HG02938 (cell line): Measurements from ENCODE around the gene ZBTB20.
"Not testable (repeated sequence)": the region's sequence is repeated elsewhere in the genome, so short reads cannot be mapped to it uniquely, and the experiment has no call there.

Experiments
- ATAC-seq: cut with Tn5 transposase; IDR thresholded peaks from one replicate; pipeline ENCODE4 v1.9.1; 2021; ENCODE audit warnings: mild to moderate bottlenecking, moderate library complexity; ENCODE audit not compliant: unreplicated experiment

Gene ZBTB20

DNA sequence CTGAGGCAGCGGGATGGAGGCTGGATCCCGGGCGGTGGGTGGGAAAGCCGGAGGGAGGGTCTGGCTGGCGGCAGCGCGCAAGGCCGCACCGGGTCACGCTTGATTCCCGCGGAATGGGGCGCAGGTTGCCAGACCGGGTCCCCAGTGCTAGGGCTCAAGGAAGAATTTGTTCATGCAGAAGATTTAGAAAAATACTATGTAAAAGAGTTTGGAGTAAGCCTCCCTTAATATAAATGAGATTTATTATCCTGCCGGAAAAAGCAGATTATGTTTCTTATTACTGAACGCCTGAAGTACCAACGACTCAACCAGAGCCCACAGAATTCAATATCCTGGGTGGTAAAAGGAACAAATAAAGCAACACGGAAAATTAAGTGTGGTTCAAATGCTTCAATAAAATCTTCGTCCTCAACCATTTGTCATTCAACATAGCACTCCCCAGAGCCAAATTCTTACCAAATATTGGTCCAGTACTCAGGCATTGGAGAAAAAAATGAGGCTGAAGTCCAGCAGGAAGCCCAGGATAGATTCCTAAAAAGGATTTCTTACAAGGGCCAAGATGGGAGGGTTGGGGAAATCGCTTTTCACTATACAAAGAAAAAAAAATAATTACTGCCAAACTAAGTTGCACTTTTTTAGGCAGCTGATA lies 1.2 kb upstream of the ZBTB20 start:
- no peak for ATAC-seq

DNA sequence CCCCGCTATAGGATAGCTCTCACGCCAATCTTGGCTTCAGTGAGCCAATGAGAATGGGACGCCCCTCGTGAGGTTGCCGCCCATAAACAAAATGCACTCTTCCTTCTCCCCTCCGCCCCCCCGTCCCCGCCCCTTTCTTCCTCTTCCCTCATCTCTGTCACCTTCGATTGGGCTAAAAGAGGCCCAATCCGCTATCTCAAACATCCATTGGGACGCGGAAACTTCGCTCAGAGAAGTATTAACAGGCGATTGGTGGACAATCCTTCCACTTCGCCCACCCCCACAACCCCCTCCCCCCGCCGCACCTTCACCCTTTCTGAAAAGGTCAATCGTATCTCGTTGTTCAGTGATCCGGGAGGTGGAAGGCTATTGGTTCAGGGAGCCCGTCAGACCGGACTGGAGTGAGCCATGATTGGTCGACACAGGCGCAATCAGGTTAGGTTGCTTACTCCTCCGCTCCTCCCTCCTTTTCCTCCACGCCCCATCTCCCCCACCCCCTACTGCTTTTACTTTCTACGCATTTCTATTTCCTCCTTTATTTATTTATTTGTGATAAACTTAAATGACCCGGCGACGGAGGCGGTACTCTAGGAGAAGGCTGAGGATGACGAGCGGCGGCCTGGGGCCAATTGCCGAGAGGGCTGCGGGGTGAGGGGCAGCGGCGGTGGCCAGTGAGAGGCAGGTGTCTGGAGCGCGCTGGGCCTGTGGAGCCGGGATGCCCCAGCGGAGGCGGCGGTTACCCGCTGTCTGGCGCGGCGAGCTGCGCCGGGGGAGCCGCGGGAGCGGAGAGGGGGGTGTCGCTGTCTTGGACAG lies 447 bp upstream of the ZBTB20 start:
- peak; percentile 82 for ATAC-seq

DNA sequence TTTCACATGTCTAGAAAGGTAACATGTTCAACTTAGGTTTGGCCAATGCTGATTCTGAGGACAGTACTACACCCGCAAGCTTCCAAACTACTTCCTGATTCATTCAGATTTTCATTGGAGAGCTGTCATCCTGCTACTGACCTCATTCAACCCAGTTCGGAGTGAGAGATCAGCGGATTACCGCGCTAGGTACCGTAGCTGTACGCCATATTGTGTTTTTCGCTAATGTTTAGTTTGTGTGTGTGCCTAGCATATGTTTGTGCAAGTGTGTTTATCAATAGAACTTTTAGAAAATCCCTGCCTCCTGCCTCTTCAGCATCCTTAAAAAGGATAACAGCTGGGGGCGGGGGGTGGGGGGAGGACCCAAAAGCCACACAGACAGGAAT lies 1.1 kb downstream of the ZBTB20 start:
- no peak for ATAC-seq

DNA sequence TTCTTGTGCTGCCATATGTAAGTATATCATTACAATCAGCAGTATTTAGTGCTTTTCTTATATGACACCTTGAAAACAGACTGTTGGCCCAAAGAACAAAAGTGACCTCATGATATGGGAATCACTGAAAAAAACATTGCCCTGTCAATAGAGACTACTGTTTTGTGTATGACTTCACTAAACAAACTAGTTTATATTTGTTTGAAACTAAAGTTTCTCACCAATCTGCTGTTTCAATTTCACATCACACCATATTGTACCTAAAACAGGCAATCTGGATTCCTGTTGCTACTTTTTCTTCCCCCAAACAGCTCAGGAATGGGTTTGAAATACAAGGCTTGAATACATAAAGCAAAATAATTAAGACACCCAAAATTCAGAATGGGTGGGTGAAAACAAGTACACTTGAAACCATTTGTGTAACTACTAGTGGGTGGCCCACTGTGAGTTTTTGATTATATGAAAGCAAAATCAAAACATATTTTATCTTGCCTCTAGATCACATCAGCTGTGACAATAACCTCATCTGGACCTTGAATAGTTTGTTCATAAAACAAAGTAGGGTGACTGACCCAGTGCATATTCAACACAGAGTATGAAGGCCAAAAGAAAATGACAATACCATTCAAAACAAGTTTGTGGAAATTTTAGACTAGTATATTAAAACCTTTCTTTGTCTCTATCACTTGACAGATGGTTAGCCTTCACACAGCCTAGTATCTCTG lies 5.9 kb downstream of the ZBTB20 start:
- peak; percentile 46 for ATAC-seq

DNA sequence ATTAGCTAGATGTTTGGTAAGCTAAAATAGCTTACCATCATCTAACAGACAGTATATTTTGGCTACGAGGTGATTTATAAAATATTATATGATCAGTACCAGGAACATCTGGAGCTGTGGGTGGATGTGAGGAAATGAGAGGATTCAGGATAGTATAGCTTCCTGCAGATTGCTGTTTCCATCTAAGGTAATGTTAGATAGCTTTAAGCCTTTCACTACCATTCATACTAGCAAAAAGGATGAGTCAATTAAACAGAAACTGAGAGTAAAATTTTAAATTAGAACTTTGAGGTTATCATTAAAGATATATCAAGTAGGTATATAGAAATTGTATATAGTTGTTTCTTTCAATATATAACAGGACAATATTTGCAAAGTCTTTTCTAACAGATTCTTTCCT lies 8.0 kb downstream of the ZBTB20 start:
- ATAC-seq, result no peak

DNA sequence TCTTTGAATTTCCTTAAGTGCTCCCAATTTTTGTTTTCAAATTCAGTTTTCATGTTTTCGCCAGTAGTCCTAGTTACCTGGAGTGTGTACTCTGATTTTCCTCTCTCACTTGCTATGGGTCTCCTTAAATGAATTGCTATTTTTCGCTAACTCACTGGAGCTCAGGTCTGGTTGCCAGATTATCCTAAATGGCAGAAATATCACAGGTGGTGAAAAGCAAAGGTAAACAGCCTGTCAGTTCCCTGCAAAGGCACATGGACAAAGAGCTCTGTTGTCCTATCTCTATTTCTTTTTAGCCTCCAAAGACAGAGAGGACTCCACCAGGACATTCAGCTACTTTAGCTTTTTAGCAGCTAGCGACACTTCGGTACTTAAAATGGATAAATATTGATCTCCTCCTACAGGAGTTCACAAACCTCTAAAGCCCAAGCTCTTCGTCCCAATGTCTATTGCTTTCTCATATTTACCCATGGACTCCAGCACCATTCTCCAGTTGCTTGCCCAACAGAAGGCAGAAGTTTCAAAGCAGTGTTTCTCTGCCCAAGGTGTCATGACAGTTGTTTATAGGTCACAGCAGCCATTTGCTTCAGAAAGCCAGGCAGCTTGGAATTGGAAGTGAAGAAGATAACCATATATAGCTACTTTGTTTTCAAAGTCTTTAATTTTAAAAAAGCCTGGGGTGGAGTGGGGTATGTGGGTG lies 12.3 kb downstream of the ZBTB20 start:
- ATAC-seq, result no peak

DNA sequence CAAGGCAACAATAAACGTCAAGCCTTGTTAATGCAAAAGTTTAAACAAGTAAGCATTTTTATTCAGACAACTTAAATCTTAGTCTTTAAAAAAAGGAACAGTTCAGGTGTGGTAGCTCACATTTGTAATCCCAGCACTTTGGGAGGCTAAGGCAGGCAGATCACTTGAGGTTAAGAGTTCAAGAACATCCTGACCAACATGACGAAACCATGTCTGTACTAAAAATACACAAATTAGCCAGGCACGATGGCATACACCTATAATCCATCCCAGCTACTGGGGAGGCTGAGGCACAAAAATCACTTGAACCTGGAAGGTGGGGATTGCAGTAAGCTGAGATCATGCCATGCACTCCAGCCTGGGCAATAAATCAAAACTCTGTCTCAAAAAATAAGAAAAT lies 19.9 kb downstream of the ZBTB20 start:
- no peak for ATAC-seq

DNA sequence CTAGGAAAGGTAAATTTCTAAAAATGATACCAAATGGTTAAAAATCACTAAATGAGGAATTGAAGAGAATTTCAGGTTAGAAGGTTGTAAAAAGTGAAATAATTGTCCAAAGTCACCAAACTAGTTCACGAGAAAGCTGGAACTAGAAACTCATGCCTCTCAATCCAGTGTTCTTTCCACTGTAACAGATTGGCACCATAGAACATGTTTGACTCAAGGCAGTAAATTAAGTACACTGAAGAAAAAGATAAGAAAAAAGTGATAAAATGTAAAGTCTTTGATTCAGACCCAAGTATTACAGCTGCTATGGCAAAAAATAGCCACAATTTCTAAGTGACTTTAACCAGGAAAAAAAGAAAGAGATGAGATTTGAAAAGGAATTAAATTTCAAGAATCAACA lies 26.5 kb downstream of the ZBTB20 start:
- ATAC-seq, result no peak

DNA sequence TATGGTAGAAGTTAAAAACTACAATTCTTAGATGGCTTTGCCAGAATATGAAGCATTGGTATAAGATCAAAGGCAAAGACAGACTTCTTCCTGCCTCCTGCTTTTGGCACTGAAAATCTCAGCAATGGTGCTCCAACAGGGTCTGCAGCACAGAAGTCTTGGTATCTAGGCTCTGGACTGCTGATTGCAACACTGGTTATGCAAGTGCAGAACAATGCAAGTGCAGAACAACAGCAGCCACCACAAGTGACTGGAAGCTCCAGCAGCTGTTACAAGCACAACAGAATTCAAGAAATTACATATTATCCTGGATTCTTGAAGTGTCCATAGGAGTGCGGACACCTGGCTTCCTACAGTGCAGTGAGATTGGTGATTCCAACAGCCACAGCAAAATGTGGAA lies 33.7 kb downstream of the ZBTB20 start:
- no peak for ATAC-seq

DNA sequence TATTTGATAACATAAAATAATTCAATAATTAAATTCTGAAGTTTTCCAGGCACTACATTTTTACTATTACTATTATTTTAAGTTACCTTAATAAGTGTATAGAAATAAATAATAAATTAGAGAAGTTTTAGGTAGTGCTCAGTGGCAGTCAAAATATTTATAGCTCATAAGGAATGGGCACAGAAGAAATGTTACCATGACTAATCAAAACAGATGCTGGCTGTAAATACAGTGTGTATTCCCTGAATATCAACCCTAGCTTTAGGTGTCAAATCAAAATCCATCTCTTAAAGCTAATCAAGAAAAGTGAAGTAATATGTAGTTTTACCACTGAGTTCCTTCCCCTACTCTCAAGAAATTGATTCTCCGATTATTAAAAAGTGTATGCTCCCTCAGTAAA lies 35.5 kb downstream of the ZBTB20 start:
- ATAC-seq, result no peak

DNA sequence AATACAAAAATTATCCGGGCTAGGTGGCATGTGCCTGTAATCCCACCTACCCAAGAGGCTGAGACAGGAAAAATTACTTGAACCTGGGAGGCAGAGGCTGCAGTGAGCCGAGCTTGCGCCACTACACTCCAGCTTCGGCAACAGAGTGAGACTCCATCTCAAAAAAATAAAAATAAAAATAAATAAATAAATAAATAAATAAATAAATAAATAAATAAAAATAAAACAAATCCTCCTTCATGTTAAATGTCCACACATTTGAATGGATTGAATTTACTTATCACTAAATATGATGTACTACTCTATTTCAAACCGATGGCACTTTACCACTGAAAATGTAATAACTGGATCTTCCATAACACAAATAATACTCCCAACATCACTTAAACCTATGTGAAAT lies 36.3 kb downstream of the ZBTB20 start:
- no peak for ATAC-seq

DNA sequence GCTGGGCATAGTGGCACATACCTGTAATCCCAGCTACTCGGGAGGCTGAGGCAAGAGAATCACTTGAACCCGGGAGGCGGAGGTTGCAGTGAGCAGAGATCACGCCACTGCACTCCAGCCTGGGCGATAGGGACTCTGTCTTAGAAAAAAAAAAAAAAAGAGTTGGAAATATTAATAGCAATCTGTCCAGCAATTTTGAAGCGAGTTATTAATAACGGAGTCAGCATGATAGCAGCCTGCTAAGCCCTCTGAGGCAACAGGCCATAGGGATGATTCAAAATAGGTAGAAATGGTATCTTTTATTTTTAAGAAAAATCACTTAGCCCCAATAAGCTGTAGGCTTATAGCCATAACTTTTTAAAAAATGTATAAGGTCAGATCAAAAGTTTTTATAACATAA lies 37.0 kb downstream of the ZBTB20 start:
- not testable (repeated sequence) for ATAC-seq

DNA sequence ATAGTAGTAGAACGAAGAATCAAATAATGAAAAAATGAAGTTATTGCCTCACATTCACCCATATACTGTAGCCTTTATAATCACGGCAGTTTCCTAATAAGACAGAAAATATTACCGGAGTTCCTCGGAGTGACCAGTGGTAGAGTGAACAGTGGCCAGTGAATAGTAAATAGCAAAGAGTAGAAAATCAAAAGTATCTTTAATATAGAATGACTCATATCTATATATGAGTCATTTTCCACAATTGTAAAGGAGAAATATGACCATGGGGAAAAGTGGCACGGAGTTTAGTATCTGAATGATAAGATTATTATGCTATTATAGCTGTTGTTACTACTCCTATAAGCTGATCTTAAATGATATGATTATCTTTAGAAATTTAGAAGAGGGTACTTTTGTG lies 38.5 kb downstream of the ZBTB20 start:
- no peak for ATAC-seq

DNA sequence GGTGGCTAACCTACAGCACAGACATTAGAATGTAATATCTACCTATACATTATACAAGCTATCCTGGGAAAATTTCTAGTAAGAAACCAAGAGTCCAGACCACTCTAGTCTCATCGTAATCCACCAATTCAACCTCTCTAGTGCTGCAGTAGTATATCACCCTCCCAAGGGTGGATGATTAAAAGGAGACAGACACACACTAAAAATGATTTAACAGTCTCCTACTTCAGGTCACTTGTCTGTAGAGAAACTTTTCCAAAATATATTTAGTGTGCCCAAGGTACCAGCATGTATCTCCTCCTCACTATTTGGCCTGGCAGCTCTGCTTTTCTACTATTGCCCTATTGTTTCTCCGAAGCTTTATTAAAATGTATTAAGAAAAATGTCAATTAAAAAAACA lies 45.0 kb downstream of the ZBTB20 start:
- no peak for ATAC-seq

DNA sequence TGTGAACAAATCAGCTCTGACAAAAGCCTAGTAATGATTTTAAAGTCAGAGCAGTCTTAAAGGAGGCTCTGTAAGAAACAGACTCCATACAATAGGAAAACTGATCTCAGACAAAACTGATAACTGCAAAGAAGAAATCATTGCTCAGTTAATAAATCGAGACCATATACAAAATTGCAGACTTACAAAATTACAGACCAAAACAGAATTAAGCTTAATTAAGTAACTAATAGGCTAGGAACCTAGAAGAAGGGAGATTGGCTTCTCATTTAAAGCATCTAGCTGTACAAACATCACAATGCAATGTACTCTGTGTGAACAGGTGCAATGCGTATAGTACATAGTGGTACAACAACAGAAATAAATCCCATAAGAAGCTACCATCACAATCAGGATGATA lies 46.3 kb downstream of the ZBTB20 start:
- no peak for ATAC-seq

DNA sequence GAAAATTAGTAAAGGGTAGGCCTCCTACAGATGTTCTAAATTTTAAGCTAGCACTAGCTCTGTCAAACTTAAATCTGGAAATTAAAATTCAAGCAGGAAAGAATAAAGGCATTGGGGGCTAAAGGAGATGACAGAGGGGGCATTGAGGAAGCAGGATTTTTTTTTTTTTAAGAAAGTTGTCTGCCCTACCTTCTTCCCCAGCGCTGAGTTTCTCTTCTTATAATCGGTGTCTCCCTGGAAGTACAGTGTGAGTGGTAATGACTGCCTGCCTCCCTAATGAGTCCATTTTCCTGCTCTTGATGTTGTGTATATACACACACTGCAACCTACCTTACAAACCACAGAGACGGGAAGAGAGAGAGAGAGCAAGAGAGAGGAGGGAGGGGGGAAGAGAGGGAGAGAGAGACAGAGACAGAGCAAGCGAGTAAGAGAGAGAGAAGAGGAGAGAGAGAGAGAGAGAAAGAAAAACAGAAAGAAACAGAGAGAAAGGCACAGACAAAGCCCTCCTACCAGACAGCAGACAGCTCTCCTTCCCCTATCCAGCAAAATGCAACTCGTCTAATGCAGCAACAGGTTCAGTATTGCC lies 47.0 kb downstream of the ZBTB20 start:
- ATAC-seq, result no peak

DNA sequence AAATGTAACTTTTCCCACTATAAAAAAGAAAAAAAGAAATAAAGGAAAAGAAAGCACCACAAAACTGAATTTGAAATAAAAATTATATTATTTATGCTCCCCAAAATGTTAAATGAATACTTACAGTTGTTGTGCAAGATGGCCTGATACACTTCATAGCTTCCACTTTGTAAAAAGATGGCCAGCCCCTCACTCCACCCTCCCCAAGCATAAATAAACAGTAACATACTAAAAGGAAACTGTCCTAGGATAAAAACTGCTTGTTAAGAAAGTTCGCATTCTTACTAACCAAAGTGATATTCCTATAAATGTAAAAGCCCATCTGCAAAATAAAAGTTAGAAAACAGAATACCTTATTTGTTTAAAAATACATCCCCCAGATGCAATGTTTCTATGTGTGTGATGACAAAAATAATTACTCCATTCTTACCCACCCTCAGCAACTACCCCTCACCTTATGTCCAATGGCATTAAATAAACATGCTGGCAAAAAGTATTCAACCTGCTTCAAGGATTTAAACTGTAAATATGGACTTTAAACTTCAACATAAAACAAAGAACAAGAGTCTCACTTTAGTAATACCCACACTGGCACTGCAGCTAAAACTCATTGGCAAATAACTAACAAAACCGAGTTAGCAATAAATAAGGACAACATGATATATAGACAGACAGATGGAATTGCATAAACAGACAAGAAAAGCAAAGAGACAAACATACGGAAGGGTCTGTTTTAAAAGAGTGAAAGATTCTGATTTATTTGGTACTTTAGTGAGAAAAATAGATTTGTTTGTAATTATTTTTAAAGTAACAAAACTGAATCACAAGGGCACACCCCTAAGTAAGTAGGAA lies 47.7 kb downstream of the ZBTB20 start:
- ATAC-seq, result no peak

DNA sequence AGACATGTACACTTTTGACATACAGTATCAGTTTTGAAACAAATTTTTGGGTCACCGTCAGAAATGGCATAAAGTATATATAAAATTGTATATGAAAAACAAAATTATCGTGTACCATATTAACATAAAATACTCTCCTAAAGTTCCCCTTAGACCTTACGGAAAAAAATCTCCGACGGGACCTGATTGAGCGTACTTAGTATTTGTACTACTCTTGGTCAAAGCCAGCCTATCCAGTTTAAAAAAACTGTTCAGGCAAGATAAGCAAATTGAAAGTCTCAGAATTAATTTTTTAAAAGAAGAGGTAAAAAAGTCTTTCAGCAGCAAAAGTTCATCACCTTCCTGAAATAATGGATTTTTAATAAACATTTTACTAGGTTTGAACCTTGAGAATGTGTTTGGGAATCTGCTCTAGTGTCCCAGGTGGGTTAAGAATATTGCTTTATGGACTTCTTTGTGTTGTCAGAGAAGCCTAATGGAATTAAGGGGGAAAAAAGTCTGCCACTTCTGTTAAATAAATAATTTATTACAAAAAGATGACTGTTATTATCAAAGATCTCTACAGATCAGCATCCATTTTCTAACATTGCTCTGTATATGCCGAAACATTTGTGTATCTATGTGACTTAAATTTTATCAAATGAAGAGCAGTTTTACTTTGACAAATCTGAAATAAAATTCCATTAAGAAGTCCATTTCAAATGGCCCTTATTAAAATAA lies 48.6 kb downstream of the ZBTB20 start:
- no peak for ATAC-seq

DNA sequence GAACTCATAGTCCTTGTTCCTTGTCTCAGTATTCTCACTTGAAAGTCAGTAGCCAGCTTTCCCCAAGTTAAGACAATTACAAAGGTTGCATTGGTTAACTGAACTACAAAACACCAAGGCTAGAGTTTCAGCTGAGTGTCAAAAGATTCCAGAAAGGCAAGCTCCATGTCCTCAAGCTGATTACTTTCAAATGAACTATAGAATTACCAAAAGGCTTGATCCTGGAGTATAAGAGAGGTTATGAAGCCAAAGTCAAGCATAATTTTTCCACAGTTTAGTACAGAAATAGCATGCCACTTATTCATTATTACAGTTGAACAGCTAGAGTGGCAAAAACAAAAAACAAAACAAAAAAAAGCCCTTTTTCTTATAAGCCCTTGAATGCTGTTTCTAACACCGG lies 51.9 kb downstream of the ZBTB20 start:
- no peak for ATAC-seq
